GM21381 (cell line): ENCODE results near the gene ATF3.

Experiments used
- ATAC-seq: cut with Tn5 transposase; IDR thresholded peaks from one replicate; pipeline ENCODE4 v1.9.1; 2021; ENCODE audit warnings: mild to moderate bottlenecking, moderate library complexity; ENCODE audit not compliant: unreplicated experiment

The ATF3 gene

GRCh38 chr1:212608392-212608958, at the start of gene ATF3:
ATF3 (plus strand) TSS chr1:212608761; CDS start chr1:212615022, 6,261 bp downstream.
- peak; percentile 66 for ATAC-seq

GRCh38 chr1:212559929-212560328, 48.6 kb upstream of the ATF3 start:
- no peak for ATAC-seq

GRCh38 chr1:212560933-212561460, 47.6 kb upstream of the ATF3 start:
- ATAC-seq: no peak

GRCh38 chr1:212561501-212561931, 47.0 kb upstream of the ATF3 start:
- ATAC-seq: no peak

- ATAC-seq: no peak
Observed at GRCh38 chr1:212562771-212563170, 45.8 kb upstream of the ATF3 start.

GRCh38 chr1:212565079-212565478, 43.5 kb upstream of the ATF3 start:
- no peak for ATAC-seq

GRCh38 chr1:212565571-212566305, 42.8 kb upstream of the ATF3 start:
- ATAC-seq: no peak

GRCh38 chr1:212566522-212567479, 41.8 kb upstream of the ATF3 start:
- peak; percentile 98 for ATAC-seq

- ATAC-seq: no peak
Observed at GRCh38 chr1:212567638-212568037, 40.9 kb upstream of the ATF3 start.

- no peak for ATAC-seq
Observed at GRCh38 chr1:212568978-212569537, 39.5 kb upstream of the ATF3 start.

- no peak for ATAC-seq
Observed at GRCh38 chr1:212574732-212575131, 33.8 kb upstream of the ATF3 start.

- no peak for ATAC-seq
Observed at GRCh38 chr1:212575333-212575732, 33.2 kb upstream of the ATF3 start.

- ATAC-seq: no peak
Observed at GRCh38 chr1:212578041-212578440, 30.5 kb upstream of the ATF3 start.

GRCh38 chr1:212581034-212581433, 27.5 kb upstream of the ATF3 start:
- no peak for ATAC-seq

GRCh38 chr1:212582291-212582690, 26.3 kb upstream of the ATF3 start:
- no peak for ATAC-seq

- no peak for ATAC-seq
Observed at GRCh38 chr1:212582808-212583615, 25.5 kb upstream of the ATF3 start.

GRCh38 chr1:212583643-212584042, 24.9 kb upstream of the ATF3 start:
- ATAC-seq: no peak

- ATAC-seq: no peak
Observed at GRCh38 chr1:212584092-212584886, 24.3 kb upstream of the ATF3 start.

GRCh38 chr1:212585210-212585609, 23.4 kb upstream of the ATF3 start:
- no peak for ATAC-seq
